Natural killer cell (primary cell): ENCODE results near the gene SAMD10. TPM values are rescaled to one million over a fixed set of nuclear protein-coding genes. Genes with fewer than 3 reads are reported as not detected.

Experiments
- ATAC-seq, 3 donors: fragments of 150-1000 bp in 2 of 3; fragments of 200-7000 bp in 1 of 3; cut with Tn5 transposase; 1 replicate in 1 of 3; 2 replicates in 2 of 3; pipeline ENCODE4 v1.10.0; 2021; ENCODE audit warnings: mild to moderate bottlenecking in 2 of 3, moderate library complexity in 2 of 3
- DNase-seq, 2 donors: peaks; one replicate each; pipeline versions ENCODE4 v3.0.0 to v3.0.0-alpha.2; 2013 to 2021; ENCODE audit warnings: mixed read lengths in 1 of 2
- H3K27ac ChIP-seq: one replicate; pipeline ENCODE4 v1.5.1; 2013; ENCODE audit warnings: mild to moderate bottlenecking, low read length
- H3K27me3 ChIP-seq: one replicate; pipeline ENCODE4 v1.6.1; 2013; ENCODE audit warnings: low read length; ENCODE audit not compliant: control insufficient read depth, insufficient read depth
- H3K36me3 ChIP-seq: one replicate; pipeline ENCODE4 v1.6.1; 2013; ENCODE audit warnings: low read length; ENCODE audit not compliant: control insufficient read depth, insufficient read depth
- H3K4me1 ChIP-seq: one replicate; pipeline ENCODE4 v1.6.1; 2013; ENCODE audit warnings: low read length; ENCODE audit not compliant: control insufficient read depth, insufficient read depth
- H3K4me3 ChIP-seq: one replicate; pipeline ENCODE4 v1.5.1; 2013; ENCODE audit warnings: low read length
- H3K9me3 ChIP-seq: one replicate; pipeline ENCODE4 v1.6.1; 2013; ENCODE audit warnings: low read length; ENCODE audit not compliant: control insufficient read depth, insufficient read depth
- H3K27ac Mint-ChIP-seq, 2 donors: one replicate each; pipeline ENCODE4 v1.8.0; 2022; ENCODE audit warnings: mild to moderate bottlenecking in 2 of 2, mixed read lengths in 2 of 2, moderate library complexity in 1 of 2
- H3K27me3 Mint-ChIP-seq, 2 donors: one replicate each; pipeline ENCODE4 v1.8.0; 2022; ENCODE audit warnings: low read depth in 2 of 2, mixed read lengths in 2 of 2
- H3K36me3 Mint-ChIP-seq: one replicate; pipeline ENCODE4 v1.8.0; 2022; ENCODE audit warnings: mixed read lengths
- H3K4me1 Mint-ChIP-seq, 2 donors: one replicate each; pipeline ENCODE4 v1.8.0; 2022; ENCODE audit warnings: mixed read lengths in 2 of 2
- H3K4me3 Mint-ChIP-seq: one replicate; pipeline ENCODE4 v1.8.0; 2022; ENCODE audit warnings: mild to moderate bottlenecking, moderate library complexity, mixed read lengths
- H3K9me3 Mint-ChIP-seq, 2 donors: one replicate each; pipeline ENCODE4 v1.8.0; 2022; ENCODE audit warnings: mixed read lengths in 2 of 2
- CTCF ChIP-seq: fragments of 200-600 bp; IDR thresholded peaks from one replicate; pipeline ENCODE4 v1.8.0; 2022; ENCODE audit warnings: antibody characterized with exemption
- WGBS: methylation state at CpG from one replicate; pipeline ENCODE4 v1.1.7; 2013; ENCODE audit warnings: missing lambda C conversion rate; ENCODE audit not compliant: insufficient coverage; 5-methylcytosine and 5-hydroxymethylcytosine counted together
- intact Hi-C: fragments of 100-400 bp; cut with micrococcal nuclease; formaldehyde crosslinking; loops from one replicate; pipeline ENCODE4 v1.14.2; 2022
- total RNA-seq, 4 donors: library from RNA; stranded (reverse); fragments of 120-200 nt in 1 of 4; gene quantifications; one replicate each; pipeline versions ENCODE4 v1.2.3 to v1.2.4, GENCODE V29; 2013 to 2022

SAMD10 gene
- total RNA-seq, 3 donors from 2014 or later (not counting 1 experiment from before 2014, with no cell fraction given), result 15.2 to 22.3 (median 17.6) TPM

- Mint-ChIP-seq H3K27me3 (no peaks in the 10 kb centered on the region), H3K4me1 (peaks cover 0 to 7% of the 10 kb centered on the region in 2 donors), H3K4me3 (no peak overlapping the region), H3K27ac (no peak overlapping the region), H3K36me3 (no peaks in the 10 kb centered on the region), H3K9me3 (no peaks in the 10 kb centered on the region)
- Histone ChIP-seq H3K4me3 (no peak overlapping the region), H3K4me1 (peaks cover 3% of the 10 kb centered on the region), H3K36me3 (peaks cover 57% of the 10 kb centered on the region), H3K9me3 (no peaks in the 10 kb centered on the region), H3K27me3 (no peaks in the 10 kb centered on the region), H3K27ac (no peak overlapping the region)
- TF ChIP-seq CTCF, result no peak
- no peak for DNase-seq
- 90% methylated on average over 37 of the region's 37 CpGs for WGBS
- no peak for ATAC-seq
- intact Hi-C loops, result no loop called here
Observed at GRCh38 chr20:63934271-63935068, 45.0 kb downstream of the SAMD10 start.

- DNase-seq (no peak), ATAC-seq (no peak)
- Histone ChIP-seq H3K36me3 (peaks cover 61% of the 10 kb centered on the region), H3K27me3 (no peaks in the 10 kb centered on the region), H3K4me3 (no peak overlapping the region), H3K4me1 (no peaks in the 10 kb centered on the region), H3K9me3 (no peaks in the 10 kb centered on the region), H3K27ac (no peak overlapping the region)
- intact Hi-C loops, result no loop called here
- Mint-ChIP-seq H3K4me3 (no peak overlapping the region), H3K27me3 (no peaks in the 10 kb centered on the region), H3K36me3 (no peaks in the 10 kb centered on the region), H3K9me3 (no peaks in the 10 kb centered on the region), H3K27ac (no peak overlapping the region), H3K4me1 (peaks cover 0 to 7% of the 10 kb centered on the region in 2 donors)
- 96% methylated on average over 5 of the region's 5 CpGs for WGBS
- TF ChIP-seq CTCF, result no peak
Observed at GRCh38 chr20:63933646-63934045, 45.8 kb downstream of the SAMD10 start.

GRCh38 chr20:63932606-63933160, 46.8 kb downstream of the SAMD10 start:
- Mint-ChIP-seq H3K4me1 (peaks cover 0 to 7% of the 10 kb centered on the region in 2 donors), H3K27ac (no peak overlapping the region), H3K27me3 (no peaks in the 10 kb centered on the region), H3K4me3 (no peak overlapping the region), H3K36me3 (no peaks in the 10 kb centered on the region), H3K9me3 (no peaks in the 10 kb centered on the region)
- 96% methylated on average over 17 of the region's 17 CpGs for WGBS
- no peak for DNase-seq
- no peak for ATAC-seq
- Histone ChIP-seq H3K9me3 (no peaks in the 10 kb centered on the region), H3K27me3 (no peaks in the 10 kb centered on the region), H3K36me3 (peaks cover 66% of the 10 kb centered on the region), H3K4me3 (no peak overlapping the region), H3K4me1 (no peaks in the 10 kb centered on the region), H3K27ac (no peak overlapping the region)
- TF ChIP-seq CTCF, result no peak
- intact Hi-C loops, result no loop called here
